GM23338 (cell line): ENCODE results near the gene ZNF516. TPM values are rescaled to one million over a fixed set of nuclear protein-coding genes. Genes with fewer than 3 reads are reported as not detected.

ENCODE experiments used
- ATAC-seq: fragments of 200-7000 bp; cut with Tn5 transposase; 3 replicates; pipeline ENCODE4 v1.9.1; 2020
- DNase-seq: peaks from one replicate; pipeline ENCODE4 v3.0.0-alpha.2; 2015; ENCODE audit warnings: low spot score
- H2AFZ ChIP-seq: fragments of 200-600 bp; sonication (generic); 2 replicates; pipeline ENCODE4 v1.8.0; 2016; ENCODE audit warnings: antibody characterized with exemption, mild to moderate bottlenecking, moderate library complexity
- H3F3A ChIP-seq: fragments of 200-600 bp; sonication (generic); replicated peaks from 2 replicates; pipeline ENCODE4 v1.8.0; 2017; ENCODE audit warnings: antibody characterized with exemption, mixed run types, low read depth
- H3K27ac ChIP-seq: fragments of 200-600 bp; sonication (generic); 2 replicates; pipeline ENCODE4 v1.6.1; 2016; ENCODE audit warnings: low read depth
- H3K27me3 ChIP-seq: fragments of 200-600 bp; sonication (generic); 2 replicates; pipeline ENCODE4 v1.8.0; 2016; ENCODE audit warnings: mild to moderate bottlenecking, mixed run types, moderate library complexity; ENCODE audit not compliant: insufficient read depth
- H3K36me3 ChIP-seq: fragments of 200-600 bp; sonication (generic); 2 replicates; pipeline ENCODE4 v1.8.0; 2016; ENCODE audit warnings: mild to moderate bottlenecking; ENCODE audit not compliant: insufficient read depth
- H3K4me1 ChIP-seq: fragments of 200-600 bp; sonication (generic); 2 replicates; pipeline ENCODE4 v1.8.0; 2016; ENCODE audit warnings: mild to moderate bottlenecking, moderate library complexity; ENCODE audit not compliant: insufficient read depth
- H3K4me2 ChIP-seq: fragments of 200-600 bp; sonication (generic); 2 replicates; pipeline ENCODE4 v1.7.1; 2017; ENCODE audit warnings: mixed run types
- H3K4me3 ChIP-seq: fragments of 200-600 bp; sonication (generic); 2 replicates; pipeline ENCODE4 v1.6.1; 2016; ENCODE audit warnings: mixed run types
- H3K79me2 ChIP-seq: fragments of 200-600 bp; sonication (generic); replicated peaks from 2 replicates; pipeline ENCODE4 v1.8.0; 2017; ENCODE audit warnings: mild to moderate bottlenecking; ENCODE audit not compliant: insufficient read depth
- H3K9me2 ChIP-seq: fragments of 200-600 bp; sonication (generic); 2 replicates; pipeline ENCODE4 v1.8.0; 2017; ENCODE audit not compliant: insufficient read depth
- H4K20me1 ChIP-seq: fragments of 200-600 bp; sonication (generic); replicated peaks from 2 replicates; pipeline ENCODE4 v1.8.0; 2017; ENCODE audit warnings: mild to moderate bottlenecking; ENCODE audit not compliant: insufficient read depth
- H3K27ac Mint-ChIP-seq: 2 replicates; pipeline ENCODE4 v1.8.0; 2020; ENCODE audit warnings: inconsistent platforms, mild to moderate bottlenecking, moderate library complexity, mixed read lengths
- H3K27me3 Mint-ChIP-seq: 3 replicates; pipeline ENCODE4 v1.8.0; 2022; ENCODE audit warnings: low read depth, mild to moderate bottlenecking, moderate library complexity, mixed read lengths, inconsistent platforms; ENCODE audit not compliant: insufficient read depth, poor library complexity
- H3K36me3 Mint-ChIP-seq: 3 replicates; pipeline ENCODE4 v1.8.0; 2021; ENCODE audit warnings: low read depth, mild to moderate bottlenecking, inconsistent platforms, moderate library complexity, mixed read lengths
- H3K4me1 Mint-ChIP-seq: 3 replicates; pipeline ENCODE4 v1.8.0; 2020; ENCODE audit warnings: mild to moderate bottlenecking, inconsistent platforms, mixed read lengths
- H3K4me3 Mint-ChIP-seq: 3 replicates; pipeline ENCODE4 v1.8.0; 2021; ENCODE audit warnings: moderate library complexity, mild to moderate bottlenecking, inconsistent platforms, mixed read lengths
- H3K9me3 Mint-ChIP-seq: 3 replicates; pipeline ENCODE4 v1.8.0; 2020; ENCODE audit warnings: moderate library complexity, mild to moderate bottlenecking, inconsistent platforms, mixed read lengths
- CREB1 ChIP-seq: fragments of 250-450 bp; sonication (Bioruptor Pico); IDR thresholded peaks from 2 replicates; pipeline ENCODE4 v1.5.0; 2020; ENCODE audit warnings: low read depth, mild to moderate bottlenecking, moderate library complexity
- CTCF ChIP-seq, 2 experiments: fragments of 200-600 bp in 1 of 2; sonication (generic) in 1 of 2; conservative IDR thresholded peaks; 2 replicates each; pipeline versions ENCODE4 v1.5.1 to v1.6.1; 2016 to 2017; ENCODE audit warnings: antibody characterized with exemption in 2 of 2, low read depth in 2 of 2, mild to moderate bottlenecking in 2 of 2, moderate library complexity in 1 of 2
- EZH2 ChIP-seq: fragments of 200-600 bp; sonication (generic); IDR thresholded peaks from one replicate; pipeline ENCODE4 v1.8.0; 2017; ENCODE audit warnings: antibody characterized with exemption, mild to moderate bottlenecking, low read depth; ENCODE audit not compliant: unreplicated experiment
- EZH2phosphoT487 ChIP-seq: fragments of 200-600 bp; sonication (generic); IDR thresholded peaks from one replicate; pipeline ENCODE4 v1.8.1; 2018; ENCODE audit warnings: antibody characterized with exemption; ENCODE audit not compliant: unreplicated experiment
- JUNB ChIP-seq: IDR thresholded peaks from one replicate; pipeline ENCODE4 v1.6.1; 2016; ENCODE audit warnings: antibody characterized with exemption; ENCODE audit not compliant: unreplicated experiment
- NANOG ChIP-seq: IDR thresholded peaks from 2 replicates; pipeline ENCODE4 v1.6.1; 2016; ENCODE audit warnings: antibody characterized with exemption, borderline replicate concordance
- POLR2AphosphoS5 ChIP-seq: IDR thresholded peaks from 2 replicates; pipeline ENCODE4 v1.6.1; 2016; ENCODE audit warnings: antibody characterized with exemption, low read depth
- REST ChIP-seq: IDR thresholded peaks from one replicate; pipeline ENCODE4 v1.6.1; 2018; ENCODE audit warnings: antibody characterized with exemption; ENCODE audit not compliant: unreplicated experiment
- STAT1 ChIP-seq: IDR thresholded peaks from one replicate; pipeline ENCODE4 v1.6.1; 2016; ENCODE audit warnings: antibody characterized with exemption; ENCODE audit not compliant: unreplicated experiment
- ZNF114 ChIP-seq: fragments of 250-450 bp; sonication (Bioruptor Pico); IDR thresholded peaks from 2 replicates; pipeline ENCODE4 v1.5.0; 2020; ENCODE audit warnings: mild to moderate bottlenecking, moderate library complexity
- ZNF331 ChIP-seq: fragments of 250-450 bp; sonication (Bioruptor Pico); IDR thresholded peaks from 2 replicates; pipeline ENCODE4 v1.5.0; 2020; ENCODE audit warnings: low read depth, mild to moderate bottlenecking, moderate library complexity
- polyA plus RNA-seq: library from polyadenylated mRNA; unstranded; fragments of >200 nt; fragmentation: Nextera tagmentation; extraction: Ambion mirVana; gene quantifications from 2 replicates; pipeline ENCODE4 v1.2.1, GENCODE V29; 2016
- total RNA-seq: library from RNA; depleted of rRNA; stranded (reverse); fragments of >200 nt; shearing (Covaris generic); gene quantifications from 2 replicates; pipeline ENCODE4 v1.2.3, GENCODE V29; 2014
- TF ChIP-seq, protein P1 (sequence below): IDR thresholded peaks from 2 replicates; pipeline ENCODE4 v1.6.1; 2016; ENCODE audit warnings: antibody characterized with exemption
- TF ChIP-seq, protein P2 (sequence below): fragments of 250-450 bp; sonication (Bioruptor Pico); IDR thresholded peaks from 2 replicates; pipeline ENCODE4 v1.5.0; 2020; ENCODE audit warnings: mild to moderate bottlenecking, moderate library complexity

The ZNF516 gene
- total and polyA plus RNA-seq, 2 experiments from 2014 or later: 11.9 to 24.2 TPM

- Histone ChIP-seq H2AFZ (no peak overlapping the region), H3K36me3 (no peaks in the 10 kb centered on the region), H4K20me1 (no peaks in the 10 kb centered on the region), H3K79me2 (no peaks in the 10 kb centered on the region), H3K27me3 (no peaks in the 10 kb centered on the region), H3K4me2 (no peak overlapping the region), H3K4me3 (no peak overlapping the region), H3K4me1 (no peaks in the 10 kb centered on the region), H3F3A (no peaks in the 10 kb centered on the region), H3K9me2 (peaks cover 13% of the 10 kb centered on the region), H3K27ac (no peak overlapping the region)
- DNase-seq (no peak), ATAC-seq (no peak)
- H3K9me3 Mint-ChIP-seq: peaks cover 10% of the 10 kb centered on the region
- TF ChIP-seq ZNF114 (CRISPR knock-in tag) (no peak), CREB1 (CRISPR knock-in tag) (no peak), JUNB (no peak), REST (no peak), EZH2 (no peak), STAT1 (no peak), CTCF (conservative IDR thresholded peaks at IDR 0.05; ENCODE audit: low read depth in 2 of 2) (no peak), NANOG (no peak), EZH2phosphoT487 (no peak), ZNF331 (CRISPR knock-in tag) (no peak), POLR2AphosphoS5 (no peak)
- TF ChIP-seq, protein P1, sequence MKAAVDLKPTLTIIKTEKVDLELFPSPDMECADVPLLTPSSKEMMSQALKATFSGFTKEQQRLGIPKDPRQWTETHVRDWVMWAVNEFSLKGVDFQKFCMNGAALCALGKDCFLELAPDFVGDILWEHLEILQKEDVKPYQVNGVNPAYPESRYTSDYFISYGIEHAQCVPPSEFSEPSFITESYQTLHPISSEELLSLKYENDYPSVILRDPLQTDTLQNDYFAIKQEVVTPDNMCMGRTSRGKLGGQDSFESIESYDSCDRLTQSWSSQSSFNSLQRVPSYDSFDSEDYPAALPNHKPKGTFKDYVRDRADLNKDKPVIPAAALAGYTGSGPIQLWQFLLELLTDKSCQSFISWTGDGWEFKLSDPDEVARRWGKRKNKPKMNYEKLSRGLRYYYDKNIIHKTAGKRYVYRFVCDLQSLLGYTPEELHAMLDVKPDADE: no peak
- TF ChIP-seq, protein P2, sequence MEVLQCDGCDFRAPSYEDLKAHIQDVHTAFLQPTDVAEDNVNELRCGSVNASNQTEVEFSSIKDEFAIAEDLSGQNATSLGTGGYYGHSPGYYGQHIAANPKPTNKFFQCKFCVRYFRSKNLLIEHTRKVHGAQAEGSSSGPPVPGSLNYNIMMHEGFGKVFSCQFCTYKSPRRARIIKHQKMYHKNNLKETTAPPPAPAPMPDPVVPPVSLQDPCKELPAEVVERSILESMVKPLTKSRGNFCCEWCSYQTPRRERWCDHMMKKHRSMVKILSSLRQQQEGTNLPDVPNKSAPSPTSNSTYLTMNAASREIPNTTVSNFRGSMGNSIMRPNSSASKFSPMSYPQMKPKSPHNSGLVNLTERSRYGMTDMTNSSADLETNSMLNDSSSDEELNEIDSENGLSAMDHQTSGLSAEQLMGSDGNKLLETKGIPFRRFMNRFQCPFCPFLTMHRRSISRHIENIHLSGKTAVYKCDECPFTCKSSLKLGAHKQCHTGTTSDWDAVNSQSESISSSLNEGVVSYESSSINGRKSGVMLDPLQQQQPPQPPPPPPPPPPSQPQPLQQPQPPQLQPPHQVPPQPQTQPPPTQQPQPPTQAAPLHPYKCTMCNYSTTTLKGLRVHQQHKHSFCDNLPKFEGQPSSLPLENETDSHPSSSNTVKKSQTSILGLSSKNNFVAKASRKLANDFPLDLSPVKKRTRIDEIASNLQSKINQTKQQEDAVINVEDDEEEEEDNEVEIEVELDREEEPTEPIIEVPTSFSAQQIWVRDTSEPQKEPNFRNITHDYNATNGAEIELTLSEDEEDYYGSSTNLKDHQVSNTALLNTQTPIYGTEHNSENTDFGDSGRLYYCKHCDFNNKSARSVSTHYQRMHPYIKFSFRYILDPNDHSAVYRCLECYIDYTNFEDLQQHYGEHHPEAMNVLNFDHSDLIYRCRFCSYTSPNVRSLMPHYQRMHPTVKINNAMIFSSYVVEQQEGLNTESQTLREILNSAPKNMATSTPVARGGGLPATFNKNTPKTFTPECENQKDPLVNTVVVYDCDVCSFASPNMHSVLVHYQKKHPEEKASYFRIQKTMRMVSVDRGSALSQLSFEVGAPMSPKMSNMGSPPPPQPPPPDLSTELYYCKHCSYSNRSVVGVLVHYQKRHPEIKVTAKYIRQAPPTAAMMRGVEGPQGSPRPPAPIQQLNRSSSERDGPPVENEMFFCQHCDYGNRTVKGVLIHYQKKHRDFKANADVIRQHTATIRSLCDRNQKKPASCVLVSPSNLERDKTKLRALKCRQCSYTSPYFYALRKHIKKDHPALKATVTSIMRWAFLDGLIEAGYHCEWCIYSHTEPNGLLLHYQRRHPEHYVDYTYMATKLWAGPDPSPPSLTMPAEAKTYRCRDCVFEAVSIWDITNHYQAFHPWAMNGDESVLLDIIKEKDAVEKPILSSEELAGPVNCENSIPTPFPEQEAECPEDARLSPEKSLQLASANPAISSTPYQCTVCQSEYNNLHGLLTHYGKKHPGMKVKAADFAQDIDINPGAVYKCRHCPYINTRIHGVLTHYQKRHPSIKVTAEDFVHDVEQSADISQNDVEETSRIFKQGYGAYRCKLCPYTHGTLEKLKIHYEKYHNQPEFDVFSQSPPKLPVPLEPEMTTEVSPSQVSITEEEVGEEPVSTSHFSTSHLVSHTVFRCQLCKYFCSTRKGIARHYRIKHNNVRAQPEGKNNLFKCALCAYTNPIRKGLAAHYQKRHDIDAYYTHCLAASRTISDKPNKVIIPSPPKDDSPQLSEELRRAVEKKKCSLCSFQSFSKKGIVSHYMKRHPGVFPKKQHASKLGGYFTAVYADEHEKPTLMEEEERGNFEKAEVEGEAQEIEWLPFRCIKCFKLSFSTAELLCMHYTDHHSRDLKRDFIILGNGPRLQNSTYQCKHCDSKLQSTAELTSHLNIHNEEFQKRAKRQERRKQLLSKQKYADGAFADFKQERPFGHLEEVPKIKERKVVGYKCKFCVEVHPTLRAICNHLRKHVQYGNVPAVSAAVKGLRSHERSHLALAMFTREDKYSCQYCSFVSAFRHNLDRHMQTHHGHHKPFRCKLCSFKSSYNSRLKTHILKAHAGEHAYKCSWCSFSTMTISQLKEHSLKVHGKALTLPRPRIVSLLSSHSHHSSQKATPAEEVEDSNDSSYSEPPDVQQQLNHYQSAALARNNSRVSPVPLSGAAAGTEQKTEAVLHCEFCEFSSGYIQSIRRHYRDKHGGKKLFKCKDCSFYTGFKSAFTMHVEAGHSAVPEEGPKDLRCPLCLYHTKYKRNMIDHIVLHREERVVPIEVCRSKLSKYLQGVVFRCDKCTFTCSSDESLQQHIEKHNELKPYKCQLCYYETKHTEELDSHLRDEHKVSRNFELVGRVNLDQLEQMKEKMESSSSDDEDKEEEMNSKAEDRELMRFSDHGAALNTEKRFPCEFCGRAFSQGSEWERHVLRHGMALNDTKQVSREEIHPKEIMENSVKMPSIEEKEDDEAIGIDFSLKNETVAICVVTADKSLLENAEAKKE (CRISPR knock-in tag): no peak
- no peak overlapping the region for H3K4me3 Mint-ChIP-seq
- H3K27me3 Mint-ChIP-seq: no peaks in the 10 kb centered on the region
- no peaks in the 10 kb centered on the region for H3K4me1 Mint-ChIP-seq
- H3K36me3 Mint-ChIP-seq: peaks cover 7% of the 10 kb centered on the region; the same call in 2 of the 3 replicates
- H3K27ac Mint-ChIP-seq: no peak overlapping the region
These were observed 155.8 kb downstream of the ZNF516 start for GRCh38 chr18:76339246-76339620.
